SK-N-MC (cell line): ENCODE data around the gene B3GNT7.
A peak's percentile ranks its signal among the peaks of the same experiment; 100 is the strongest.

Experiments
- DNase-seq: peaks from one replicate; pipeline ENCODE4 v3.0.0-alpha.2; 2011; ENCODE audit warnings: low read depth, low spot score
- H3K27ac ChIP-seq: fragments of 200-600 bp; sonication (generic); 2 replicates; pipeline ENCODE4 v1.5.1; 2016; ENCODE audit warnings: mixed run types
- H3K36me3 ChIP-seq: fragments of 200-600 bp; sonication (generic); 2 replicates; pipeline ENCODE4 v1.6.1; 2017; ENCODE audit warnings: antibody characterized with exemption, low read length, mixed read lengths; ENCODE audit not compliant: insufficient read depth
- H3K4me3 ChIP-seq: fragments of 200-600 bp; sonication (generic); 2 replicates; pipeline ENCODE4 v1.5.1; 2016
- H3K9ac ChIP-seq: fragments of 200-600 bp; sonication (generic); 2 replicates; pipeline ENCODE4 v1.8.0; 2017; ENCODE audit warnings: mixed run types, mixed read lengths; ENCODE audit not compliant: insufficient read length
- H3K9me3 ChIP-seq: fragments of 200-600 bp; sonication (generic); 2 replicates; pipeline ENCODE4 v1.6.1; 2017; ENCODE audit warnings: low read depth, mild to moderate bottlenecking, antibody characterized with exemption, low read length, moderate library complexity, mixed read lengths
- EZH2 ChIP-seq: fragments of 200-600 bp; sonication (generic); IDR thresholded peaks from one replicate; pipeline ENCODE4 v1.6.1; 2017; ENCODE audit warnings: antibody characterized with exemption
- FOXP2 ChIP-seq: optimal IDR thresholded peaks from 2 replicates; pipeline ENCODE3; 2011; ENCODE audit warnings: mild to moderate bottlenecking, moderate library complexity; ENCODE audit not compliant: insufficient read depth; ENCODE audit errors: extremely low read length, control extremely low read depth
- POLR2AphosphoS5 ChIP-seq: IDR thresholded peaks from 2 replicates; pipeline ENCODE4 v1.6.1; 2012; ENCODE audit warnings: mild to moderate bottlenecking, low read depth, low read length, borderline replicate concordance

The B3GNT7 gene

DNA sequence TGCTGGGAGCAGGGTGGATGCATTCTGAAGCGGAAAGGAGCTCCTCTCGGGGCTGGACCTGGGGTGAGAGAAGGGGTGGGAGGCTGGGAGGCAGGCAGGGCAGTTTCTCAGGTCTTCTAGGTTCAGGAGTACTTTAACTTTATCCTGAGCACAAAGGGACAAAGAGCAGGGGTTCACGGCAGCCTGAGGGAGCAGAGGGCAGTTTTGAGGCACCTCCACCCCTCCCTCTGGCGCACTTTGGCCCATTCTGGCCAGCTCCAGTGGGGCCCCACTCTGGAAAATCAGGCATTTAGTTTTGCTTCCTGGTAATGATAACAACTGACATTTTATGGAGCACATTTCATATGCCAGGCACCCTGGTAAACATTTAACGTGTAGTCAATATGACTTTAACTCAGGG, 14.3 kb downstream of the B3GNT7 start:
- no peak overlapping the region for H3K27ac ChIP-seq
- TF ChIP-seq FOXP2 (no peak), EZH2 (no peak), POLR2AphosphoS5 (no peak)
- DNase-seq: no peak
- no peaks in the 10 kb centered on the region; the same call in 1 of the 2 replicates for H3K9me3 ChIP-seq
- H3K9ac ChIP-seq: no peak overlapping the region
- no peak overlapping the region for H3K4me3 ChIP-seq
- H3K36me3 ChIP-seq: no peaks in the 10 kb centered on the region

GRCh38 chr2:231410293-231411004, 14.9 kb downstream of the B3GNT7 start:
- H3K4me3 ChIP-seq: no peak overlapping the region
- no peak for DNase-seq
- TF ChIP-seq POLR2AphosphoS5 (no peak), EZH2 (no peak), FOXP2 (no peak)
- no peaks in the 10 kb centered on the region for H3K36me3 ChIP-seq
- no peak overlapping the region for H3K9ac ChIP-seq
- no peak overlapping the region for H3K27ac ChIP-seq
- H3K9me3 ChIP-seq: no peaks in the 10 kb centered on the region; the same call in 1 of the 2 replicates

DNA sequence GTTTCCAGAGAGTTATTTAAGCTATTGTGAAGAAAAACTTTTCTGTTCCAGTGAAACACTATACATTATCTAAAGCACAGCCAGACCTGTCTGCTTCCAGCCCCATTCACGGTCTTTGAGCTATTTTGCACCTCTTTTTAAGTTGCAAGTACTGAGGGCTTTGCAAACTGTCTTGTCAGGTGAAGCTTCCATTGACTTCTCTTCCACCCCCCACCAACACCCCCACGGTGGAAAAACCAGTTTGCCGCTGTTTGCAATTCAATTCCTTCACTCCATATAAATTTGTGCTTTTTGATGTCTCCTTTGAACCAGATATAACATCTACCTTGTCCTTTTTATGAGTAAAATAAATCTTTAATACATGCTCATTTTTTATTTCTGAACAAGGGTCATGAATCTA, 15.7 kb downstream of the B3GNT7 start:
- Histone ChIP-seq H3K9ac (no peak overlapping the region), H3K36me3 (no peaks in the 10 kb centered on the region), H3K27ac (no peak overlapping the region), H3K4me3 (no peak overlapping the region), H3K9me3 (no peaks in the 10 kb centered on the region; the same call in 1 of the 2 replicates)
- DNase-seq: no peak
- TF ChIP-seq FOXP2 (no peak), EZH2 (no peak), POLR2AphosphoS5 (no peak)

DNA sequence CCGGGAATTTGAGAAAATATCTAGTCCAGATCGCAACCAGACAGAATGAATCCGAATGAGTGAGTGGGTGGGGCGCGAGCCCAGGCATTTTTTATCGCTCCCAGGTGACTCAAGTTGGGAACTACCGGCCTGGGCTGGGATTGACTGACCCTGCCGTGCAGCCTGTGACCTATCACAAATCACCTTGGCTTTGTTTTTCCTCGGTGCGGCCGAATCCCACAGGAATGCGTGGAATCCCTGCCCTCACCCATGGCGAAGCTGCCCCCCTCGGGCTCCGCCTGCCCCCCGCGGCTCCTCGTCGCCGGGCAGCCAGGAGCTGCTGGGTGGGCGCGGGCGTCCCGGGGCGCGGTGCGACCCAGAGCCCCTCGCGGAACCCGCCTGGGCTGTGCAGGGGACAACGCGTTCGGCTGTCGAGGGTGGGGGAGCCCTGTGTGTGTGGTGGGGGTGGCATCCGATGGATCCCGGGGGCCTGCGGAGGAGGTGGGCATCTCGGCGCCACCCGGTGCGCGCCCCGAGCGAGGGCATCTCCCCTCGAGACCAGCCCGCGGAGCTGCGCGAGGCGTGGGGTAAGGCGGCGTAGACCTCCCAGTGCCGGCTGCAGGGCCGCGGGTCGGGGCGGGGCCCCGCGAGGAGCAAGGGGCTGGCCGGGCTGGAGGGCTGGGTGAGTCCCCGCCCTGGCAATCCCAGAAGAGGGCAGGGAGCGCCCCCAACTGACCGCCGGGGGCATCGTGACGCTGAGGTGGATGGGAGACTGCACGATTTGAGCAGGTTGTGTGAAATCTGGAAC, 16.5 kb downstream of the B3GNT7 start:
- no peak for TF ChIP-seq FOXP2
- Histone ChIP-seq H3K36me3 (no peaks in the 10 kb centered on the region), H3K9ac (peak overlapping the region; percentile 20), H3K27ac (no peak overlapping the region), H3K4me3 (peak overlapping the region; percentile 71), H3K9me3 (no peaks in the 10 kb centered on the region; the same call in 1 of the 2 replicates)
- DNase-seq: no peak

DNA sequence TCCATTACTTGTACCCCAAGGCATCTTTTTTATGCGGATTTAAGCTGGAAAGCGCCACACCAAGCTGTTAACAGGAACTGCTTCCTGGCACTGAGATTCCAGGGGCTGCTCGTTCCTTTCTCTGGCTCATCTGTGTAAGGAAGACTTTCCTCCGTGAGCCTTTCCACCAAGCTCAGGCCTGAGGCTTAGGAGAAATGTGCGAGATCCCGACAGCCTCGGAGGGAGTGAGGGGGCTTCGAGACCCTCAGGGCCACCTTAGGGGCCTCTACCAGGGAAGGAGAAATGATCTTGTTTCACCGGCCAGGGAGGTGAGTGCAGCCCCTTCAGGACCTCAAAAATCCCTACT, 17.1 kb downstream of the B3GNT7 start:
- Histone ChIP-seq H3K9ac (peak overlapping the region; percentile 20), H3K4me3 (peak overlapping the region; percentile 71), H3K9me3 (no peaks in the 10 kb centered on the region; the same call in 1 of the 2 replicates), H3K27ac (no peak overlapping the region), H3K36me3 (no peaks in the 10 kb centered on the region)
- TF ChIP-seq EZH2: no peak
- no peak for TF ChIP-seq FOXP2
- TF ChIP-seq POLR2AphosphoS5: no peak
- DNase-seq: peak; percentile 16

DNA sequence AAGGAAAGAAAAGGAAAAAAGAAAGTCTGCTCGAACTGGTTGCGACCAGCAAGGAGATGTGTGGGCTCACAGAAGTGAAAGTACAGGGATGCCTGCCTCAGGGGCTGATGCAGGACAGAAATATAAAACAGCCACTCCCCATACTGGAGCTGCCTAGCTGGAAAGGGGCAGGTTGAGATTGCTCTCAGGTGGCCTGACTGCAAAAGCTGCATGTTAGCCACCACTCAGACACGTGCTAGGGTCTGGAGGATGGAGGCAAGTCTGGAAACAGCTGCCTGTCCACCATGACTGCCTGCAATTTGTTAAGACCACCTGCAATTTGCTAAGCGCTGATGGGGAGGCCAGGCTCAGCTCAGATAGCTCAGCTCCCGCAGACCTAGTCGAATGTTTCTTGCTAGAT, 17.9 kb downstream of the B3GNT7 start:
- TF ChIP-seq FOXP2: no peak
- TF ChIP-seq POLR2AphosphoS5: no peak
- Histone ChIP-seq H3K9ac (no peak overlapping the region), H3K4me3 (no peak overlapping the region)

GRCh38 chr2:231413921-231414476, 18.5 kb downstream of the B3GNT7 start:
- Histone ChIP-seq H3K36me3 (no peaks in the 10 kb centered on the region), H3K4me3 (no peak overlapping the region), H3K9ac (no peak overlapping the region), H3K9me3 (no peaks in the 10 kb centered on the region; the same call in 1 of the 2 replicates), H3K27ac (no peak overlapping the region)
- DNase-seq: no peak
- TF ChIP-seq FOXP2 (no peak), POLR2AphosphoS5 (no peak), EZH2 (no peak)

More for the DNA sequence above, 17.9 kb downstream of the B3GNT7 start:
- Histone ChIP-seq H3K36me3 (no peaks in the 10 kb centered on the region), H3K27ac (no peak overlapping the region), H3K9me3 (no peaks in the 10 kb centered on the region; the same call in 1 of the 2 replicates)
- DNase-seq: no peak

GRCh38 chr2:231415029-231415428, 19.5 kb downstream of the B3GNT7 start:
- Histone ChIP-seq H3K9ac (no peak overlapping the region), H3K27ac (no peak overlapping the region), H3K9me3 (no peaks in the 10 kb centered on the region; the same call in 1 of the 2 replicates), H3K4me3 (no peak overlapping the region), H3K36me3 (no peaks in the 10 kb centered on the region)
- DNase-seq: no peak
- TF ChIP-seq EZH2: no peak
